Stomach (tissue), 19 donors: ENCODE measurements around the gene CNEP1R1. TPM values are rescaled to one million over a fixed set of nuclear protein-coding genes. Genes with fewer than 3 reads are reported as not detected.
A peak's percentile ranks its signal among the peaks of the same experiment; 100 is the strongest.

Experiments used
- DNase-seq, 2 donors: peaks; one replicate each; pipeline versions ENCODE4 v3.0.0 to v3.0.0-alpha.2; 2013 to 2019
- H3K27ac ChIP-seq, 5 donors: fragments of 200-600 bp in 4 of 5; sonication (generic) in 4 of 5; one replicate each; pipeline ENCODE4 v1.5.1; 2013 to 2019; ENCODE audit warnings: mild to moderate bottlenecking in 1 of 5, moderate library complexity in 1 of 5
- H3K27me3 ChIP-seq, 3 donors: fragments of 200-600 bp; sonication (generic); one replicate each; pipeline ENCODE4 v1.5.1; 2017 to 2019; ENCODE audit warnings: mixed run types in 1 of 3
- H3K36me3 ChIP-seq, 4 donors: fragments of 200-600 bp; sonication (generic); 1 replicate in 3 of 4; 2 replicates in 1 of 4; pipeline ENCODE4 v1.5.1; 2016 to 2019
- H3K4me1 ChIP-seq, 4 donors: fragments of 200-600 bp; sonication (generic); one replicate each; pipeline ENCODE4 v1.5.1; 2016 to 2019
- H3K4me3 ChIP-seq, 4 donors: fragments of 200-600 bp; sonication (generic) in 3 of 4; one replicate each; pipeline ENCODE4 v1.5.1; 2016 to 2019; ENCODE audit warnings: mild to moderate bottlenecking in 1 of 4
- H3K9me3 ChIP-seq, 4 donors: fragments of 200-600 bp; sonication (generic); one replicate each; pipeline ENCODE4 v1.5.1; 2016 to 2019
- CTCF ChIP-seq, 7 experiments: fragments of 450-650 bp in 4 of 7; fragments of 200-600 bp in 3 of 7; sonication (generic) in 3 of 7; IDR thresholded peaks; one replicate each; pipeline ENCODE4 v1.5.1; 2016 to 2019; ENCODE audit warnings: antibody characterized with exemption in 7 of 7, control low read depth in 2 of 7, mild to moderate bottlenecking in 1 of 7
- EP300 ChIP-seq: sonication (generic); formaldehyde crosslinking; IDR thresholded peaks from one replicate; pipeline ENCODE4 v1.6.1; 2017; ENCODE audit warnings: antibody characterized with exemption
- POLR2A ChIP-seq, 4 donors: fragments of 450-650 bp; IDR thresholded peaks; one replicate each; pipeline ENCODE4 v1.6.1; 2016; ENCODE audit warnings: antibody characterized with exemption in 4 of 4, control low read depth in 2 of 4, mild to moderate bottlenecking in 1 of 4, moderate library complexity in 1 of 4
- POLR2AphosphoS5 ChIP-seq, 3 donors: sonication (generic); formaldehyde crosslinking; IDR thresholded peaks; one replicate each; pipeline ENCODE4 v1.6.1; 2016; ENCODE audit warnings: antibody characterized with exemption in 3 of 3
- WGBS, 5 donors: extraction: QIAGEN DNeasy Blood & Tissue Kit in 3 of 5; methylation state at CpG; one replicate each; pipeline versions ENCODE4 v1.1.5 to v1.1.7; 2013 to 2018; 5-methylcytosine and 5-hydroxymethylcytosine counted together
- intact Hi-C: fragments of 100-400 bp; cut with DNase I; formaldehyde crosslinking; loops from one replicate; pipeline ENCODE4 v1.15.1; 2023; ENCODE audit warnings: low total_unique reads
- long read RNA-seq, 10 donors: transcript quantifications; one replicate each; lab custom pipeline, GENCODE V29; 2026
- polyA plus RNA-seq, 3 donors: library from polyadenylated mRNA; stranded (reverse); fragments of 200-250 nt; gene quantifications; one replicate each; pipeline ENCODE4 v1.2.3, GENCODE V29; 2013
- total RNA-seq, 5 donors: library from RNA; depleted of rRNA; stranded (reverse); fragments of >200 nt; gene quantifications; one replicate each; pipeline versions ENCODE4 v1.1.0 to v1.2.3, GENCODE V29; 2014 to 2016
- donor health status: healthy with polysubstance abuse.
- donor health status: Bipolar disorder and iron deficiency.
- donor health status: healthy.

CNEP1R1 gene
- total RNA-seq (10 to 100 TPM in 4 of 5 donors, not detected in 1; 19.2 to 36.8 (median 28.9) TPM), polyA plus RNA-seq (1 to 10 TPM; 4.8 to 6.8 (median 5.5) TPM)
- long read RNA-seq, donor 1, partial matches to known transcripts, result 0 of 5 reads
- long read RNA-seq, donor 1, other reads (novel, unspliced or antisense), result 0 of 5 reads
- long read RNA-seq, donor 2, transcript CNEP1R1-202 (6 exons, 2,117 nt), result major isoform, 8 of 9 reads
- long read RNA-seq, donor 2, partial matches to known transcripts, result 0 of 9 reads
- long read RNA-seq, donor 2, other reads (novel, unspliced or antisense), result 0 of 9 reads
- long read RNA-seq, donor 3, result 0 reads
- long read RNA-seq, donor 4, result 0 reads
- long read RNA-seq, donor 5, transcript CNEP1R1-202 (6 exons, 2,117 nt), result major isoform, 8 of 8 reads
- long read RNA-seq, donor 5, partial matches to known transcripts, result 0 of 8 reads
- long read RNA-seq, donor 5, other reads (novel, unspliced or antisense), result 0 of 8 reads
- long read RNA-seq, donor 6, transcript CNEP1R1-202 (6 exons, 2,117 nt), result major isoform, 12 of 15 reads
- long read RNA-seq, donor 6, partial matches to known transcripts, result 0 of 15 reads
- long read RNA-seq, donor 6, other reads (novel, unspliced or antisense), result 0 of 15 reads
- long read RNA-seq, donor 7, partial matches to known transcripts, result 0 of 5 reads
- long read RNA-seq, donor 7, other reads (novel, unspliced or antisense), result 0 of 5 reads
- long read RNA-seq, donor 8, partial matches to known transcripts, result 0 of 6 reads
- long read RNA-seq, donor 8, other reads (novel, unspliced or antisense), result 0 of 6 reads
- long read RNA-seq, donor 9, partial matches to known transcripts, result 0 of 4 reads
- long read RNA-seq, donor 9, other reads (novel, unspliced or antisense), result 0 of 4 reads
- long read RNA-seq, donor 10, partial matches to known transcripts, result 0 of 4 reads
- long read RNA-seq, donor 10, other reads (novel, unspliced or antisense), result 0 of 4 reads

- Histone ChIP-seq H3K9me3 (no peaks in the 10 kb centered on the region), H3K27ac (peak within 1 kb of the TSS; percentile 87 to 92 (median 91)), H3K4me3 (peak within 1 kb of the TSS; percentile 89 to 100 (median 98)), H3K4me1 (peaks cover 14 to 46% (median 33%) of the 10 kb centered on the region in 4 donors), H3K27me3 (no peaks in the 10 kb centered on the region), H3K36me3 (peaks cover 2 to 12% (median 11%) of the 10 kb centered on the region in 4 donors)
- WGBS, 5 donors, result 1% methylated on average over 32 to 65 of the region's 65 CpGs
- intact Hi-C loops, result loop anchor here (5.0 to 10.0 kb wide), 2 partner anchors 42 to 190 kb away; partner anchors contain the start of gene HEATR3
- TF ChIP-seq CTCF (IDR thresholded peaks at IDR 0.05) (peak in 6 of 7 experiments; percentile 13 to 100 (median 100)), POLR2AphosphoS5 (IDR thresholded peaks at IDR 0.05) (peak; percentile 64 to 91 (median 76)), POLR2A (IDR thresholded peaks at IDR 0.05) (no peak)
- DNase-seq, result peak; percentile 93 to 98
Observed at GRCh38 chr16:50024684-50025536, at the start of gene CNEP1R1. Gene CNEP1R1, plus strand, starts transcription at chr16:50025225. Its CDS starts 91 bp downstream, at chr16:50025316.

GRCh38 chr16:49977427-49977826 lies 47.6 kb upstream of the CNEP1R1 start:
- intact Hi-C loops, result no loop called here
- H3K36me3 ChIP-seq, result no peaks in the 10 kb centered on the region
- no peak for DNase-seq

GRCh38 chr16:49978569-49979326 lies 46.3 kb upstream of the CNEP1R1 start:
- intact Hi-C loops, result no loop called here
- no peak for TF ChIP-seq EP300
- DNase-seq, result no peak
- WGBS, 5 donors, result 79 to 95% (median 89%) methylated on average over 6 of the region's 6 CpGs
- peaks cover 0 to 9% (median 0%) of the 10 kb centered on the region in 4 donors for H3K9me3 ChIP-seq
- H3K4me3 ChIP-seq, result no peak overlapping the region
- peaks cover 0 to 5% (median 0%) of the 10 kb centered on the region in 3 donors for H3K27me3 ChIP-seq
- no peaks in the 10 kb centered on the region for H3K4me1 ChIP-seq
- H3K27ac ChIP-seq, result no peak overlapping the region
- no peaks in the 10 kb centered on the region for H3K36me3 ChIP-seq

More at GRCh38 chr16:49977427-49977826, 47.6 kb upstream of the CNEP1R1 start:
- TF ChIP-seq CTCF (IDR thresholded peaks at IDR 0.05), result no peak
- no peak for TF ChIP-seq EP300
- TF ChIP-seq POLR2AphosphoS5 (IDR thresholded peaks at IDR 0.05), result no peak
- Histone ChIP-seq H3K27me3 (peaks cover 0 to 5% (median 0%) of the 10 kb centered on the region in 3 donors), H3K9me3 (peaks cover 0 to 9% (median 0%) of the 10 kb centered on the region in 4 donors), H3K4me1 (no peaks in the 10 kb centered on the region), H3K27ac (no peak overlapping the region), H3K4me3 (no peak overlapping the region)

DNA sequence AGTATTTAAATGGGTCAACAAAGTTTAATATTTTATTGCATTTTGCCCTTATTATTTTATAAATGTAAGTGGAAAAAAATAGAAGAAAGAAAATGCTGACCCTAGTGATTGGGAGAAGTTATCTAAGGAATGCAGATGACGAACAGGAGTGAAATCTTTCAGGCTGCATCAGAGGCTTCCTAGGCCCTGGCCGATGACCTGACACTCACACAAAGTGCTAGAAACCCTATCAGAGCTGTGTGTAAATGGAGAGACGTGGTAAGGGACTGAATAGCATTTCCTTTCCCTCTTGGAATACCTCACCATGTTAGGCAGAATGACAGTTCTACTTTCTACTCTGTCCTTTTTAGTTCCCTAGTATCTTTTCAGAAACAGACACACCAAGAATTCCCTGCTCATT lies 44.9 kb upstream of the CNEP1R1 start:
- no peak for TF ChIP-seq POLR2A (IDR thresholded peaks at IDR 0.05)
- no peak for TF ChIP-seq EP300
- TF ChIP-seq CTCF (IDR thresholded peaks at IDR 0.05), result no peak
- TF ChIP-seq POLR2AphosphoS5 (IDR thresholded peaks at IDR 0.05), result no peak
- Histone ChIP-seq H3K27ac (no peak overlapping the region), H3K36me3 (no peaks in the 10 kb centered on the region), H3K27me3 (peaks cover 0 to 5% (median 0%) of the 10 kb centered on the region in 3 donors), H3K9me3 (peaks cover 0 to 9% (median 0%) of the 10 kb centered on the region in 4 donors), H3K4me1 (no peaks in the 10 kb centered on the region), H3K4me3 (no peak overlapping the region)
- DNase-seq, result no peak
- 68 to 77% (median 71%) methylated on average over 3 of the region's 3 CpGs for WGBS, 5 donors
- intact Hi-C loops, result no loop called here
